Upper lobe of left lung (tissue), 6 donors: ENCODE results near the gene FMNL2. TPM values are rescaled to one million over a fixed set of nuclear protein-coding genes. Genes with fewer than 3 reads are reported as not detected.

ENCODE experiments used
- ATAC-seq, 2 donors: fragments of 200-7000 bp; cut with Tn5 transposase; one replicate each; pipeline ENCODE4 v1.9.1; 2022; ENCODE audit warnings: mild to moderate bottlenecking in 2 of 2, moderate library complexity in 2 of 2; ENCODE audit not compliant: low FRiP score in 2 of 2
- DNase-seq, 2 donors: peaks; one replicate each; pipeline ENCODE4 v3.0.0-alpha.2; 2019 to 2020
- H3K27ac ChIP-seq, 4 donors: fragments of 200-600 bp; sonication (generic); one replicate each; pipeline ENCODE4 v1.5.1; 2016 to 2019
- H3K27me3 ChIP-seq, 4 donors: fragments of 200-600 bp; sonication (generic); one replicate each; pipeline ENCODE4 v1.5.1; 2017 to 2019
- H3K36me3 ChIP-seq, 4 donors: fragments of 200-600 bp; sonication (generic); one replicate each; pipeline ENCODE4 v1.5.1; 2016 to 2019
- H3K4me1 ChIP-seq, 4 donors: fragments of 200-600 bp; sonication (generic); one replicate each; pipeline ENCODE4 v1.5.1; 2018 to 2019
- H3K4me3 ChIP-seq, 4 donors: fragments of 200-600 bp; sonication (generic); one replicate each; pipeline ENCODE4 v1.5.1; 2017 to 2019; ENCODE audit warnings: mild to moderate bottlenecking in 2 of 4, moderate library complexity in 1 of 4
- H3K9me3 ChIP-seq, 4 donors: fragments of 200-600 bp; sonication (generic); one replicate each; pipeline ENCODE4 v1.5.1; 2018 to 2019
- CTCF ChIP-seq, 6 experiments: fragments of 450-650 bp in 4 of 6; fragments of 200-600 bp in 2 of 6; sonication (generic) in 2 of 6; IDR thresholded peaks; one replicate each; pipeline ENCODE4 v1.5.1; 2016 to 2019; ENCODE audit warnings: antibody characterized with exemption in 6 of 6
- EP300 ChIP-seq, 4 donors: sonication (generic); formaldehyde crosslinking; IDR thresholded peaks; one replicate each; pipeline ENCODE4 v1.5.1; 2017; ENCODE audit warnings: antibody characterized with exemption in 4 of 4, control low read depth in 2 of 4
- POLR2A ChIP-seq, 4 donors: fragments of 450-650 bp; IDR thresholded peaks; one replicate each; pipeline ENCODE4 v1.5.1; 2016 to 2017; ENCODE audit warnings: antibody characterized with exemption in 4 of 4, mild to moderate bottlenecking in 2 of 4
- POLR2AphosphoS5 ChIP-seq, 2 donors: sonication (generic); formaldehyde crosslinking; IDR thresholded peaks; one replicate each; pipeline ENCODE4 v1.5.1; 2017; ENCODE audit warnings: antibody characterized with exemption in 2 of 2
- whole genome bisulfite sequencing, 2 donors: methylation state at CpG; one replicate each; pipeline ENCODE4 v1.1.5; 2017 to 2018; 5-methylcytosine and 5-hydroxymethylcytosine counted together
- total RNA-seq, 6 donors: library from RNA; depleted of rRNA in 4 of 6; stranded (reverse); fragments of >200 nt in 4 of 6; gene quantifications; one replicate each; pipeline versions ENCODE4 v1.1.0 to v1.2.1, GENCODE V29; 2016 to 2021
- donor health status: DM: no; HTN: no; CAD: no; lungs with moderate emphysema.
- donor health status: DM: no; HTN: yes; CAD: no; lungs with severe emphysema.

FMNL2 gene
- total RNA-seq, 6 donors from 2014 or later = 49.9 to 160 (median 66.9) TPM

DNA sequence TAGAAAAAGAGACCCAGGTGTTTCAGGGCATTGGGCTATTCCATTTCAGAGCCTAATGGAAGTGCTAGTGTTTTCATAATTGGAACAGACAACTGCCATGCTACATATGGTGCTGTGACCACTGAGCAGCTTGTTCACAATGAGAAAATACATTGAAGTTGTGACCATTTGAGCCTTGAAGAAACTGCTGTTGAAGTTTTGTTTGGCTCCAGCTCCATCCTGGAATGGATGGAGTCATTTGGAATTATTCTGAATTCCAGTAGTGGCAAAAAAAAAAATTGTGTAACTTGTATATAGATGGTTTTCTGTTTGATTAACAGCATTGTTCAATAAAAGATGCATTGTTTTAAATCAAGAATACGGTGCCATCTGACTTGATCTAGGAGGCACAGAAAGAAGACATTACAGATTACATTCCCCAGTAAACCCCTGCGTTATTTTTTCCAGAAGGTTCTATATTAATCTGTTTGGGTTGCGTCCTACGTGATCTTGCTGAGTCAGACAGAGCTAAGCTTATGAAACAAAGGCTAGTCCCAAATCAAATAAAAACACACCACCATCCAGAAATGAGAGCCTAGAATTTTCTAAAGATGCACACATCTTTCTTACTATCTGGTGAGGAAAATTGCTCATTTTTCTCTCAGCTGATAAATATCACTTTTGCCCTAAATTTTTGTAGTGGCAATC, 19.2 kb downstream of the FMNL2 start:
- WGBS, 2 donors = 82 to 83% methylated on average over 4 of the region's 4 CpGs
- H3K9me3 ChIP-seq = no peaks in the 10 kb centered on the region
- TF ChIP-seq POLR2AphosphoS5 (IDR thresholded peaks at IDR 0.05) (no peak), CTCF (IDR thresholded peaks at IDR 0.05) (no peak), EP300 (IDR thresholded peaks at IDR 0.05) (no peak), POLR2A (IDR thresholded peaks at IDR 0.05) (no peak)
- ATAC-seq (no peak), DNase-seq (no peak)
- peaks cover 0 to 4% (median 0%) of the 10 kb centered on the region in 4 donors for H3K36me3 ChIP-seq
- H3K27me3 ChIP-seq = no peaks in the 10 kb centered on the region
- H3K4me3 ChIP-seq = no peak overlapping the region
- no peak overlapping the region for H3K27ac ChIP-seq
- peaks cover 0 to 5% (median 0%) of the 10 kb centered on the region in 4 donors for H3K4me1 ChIP-seq

DNA sequence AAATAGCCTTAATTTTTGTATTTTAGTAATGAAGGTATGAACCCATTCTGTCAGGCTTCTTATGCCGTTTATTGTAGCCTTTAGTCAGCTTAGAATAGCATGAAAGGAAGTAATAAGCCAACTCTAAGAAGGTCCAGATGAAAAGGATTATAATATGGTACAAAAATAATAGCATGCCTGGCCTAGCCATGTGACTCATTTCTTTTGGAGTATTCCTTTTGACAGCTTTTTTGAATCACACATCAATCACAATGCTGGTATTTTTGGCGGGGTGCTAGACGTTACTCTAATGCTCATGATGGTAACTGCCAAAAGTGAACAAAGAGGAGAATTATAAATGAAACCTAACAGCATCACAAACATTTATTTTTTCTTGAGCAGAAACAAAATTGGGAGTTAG, 19.9 kb downstream of the FMNL2 start:
- H3K36me3 ChIP-seq = peaks cover 0 to 4% (median 0%) of the 10 kb centered on the region in 4 donors
- H3K27me3 ChIP-seq = no peaks in the 10 kb centered on the region
- H3K4me1 ChIP-seq = peaks cover 0 to 5% (median 0%) of the 10 kb centered on the region in 4 donors
- DNase-seq = no peak
- no peak for TF ChIP-seq POLR2AphosphoS5 (IDR thresholded peaks at IDR 0.05)
- TF ChIP-seq POLR2A (IDR thresholded peaks at IDR 0.05) = no peak
- TF ChIP-seq EP300 (IDR thresholded peaks at IDR 0.05) = no peak
- TF ChIP-seq CTCF (IDR thresholded peaks at IDR 0.05) = no peak
- no peaks in the 10 kb centered on the region for H3K9me3 ChIP-seq
- H3K4me3 ChIP-seq = no peak overlapping the region
- H3K27ac ChIP-seq = no peak overlapping the region
- 54 to 68% methylated on average over 3 of the region's 3 CpGs for whole genome bisulfite sequencing, 2 donors
- ATAC-seq = peak in 1 of 2 donors; percentile 36

DNA sequence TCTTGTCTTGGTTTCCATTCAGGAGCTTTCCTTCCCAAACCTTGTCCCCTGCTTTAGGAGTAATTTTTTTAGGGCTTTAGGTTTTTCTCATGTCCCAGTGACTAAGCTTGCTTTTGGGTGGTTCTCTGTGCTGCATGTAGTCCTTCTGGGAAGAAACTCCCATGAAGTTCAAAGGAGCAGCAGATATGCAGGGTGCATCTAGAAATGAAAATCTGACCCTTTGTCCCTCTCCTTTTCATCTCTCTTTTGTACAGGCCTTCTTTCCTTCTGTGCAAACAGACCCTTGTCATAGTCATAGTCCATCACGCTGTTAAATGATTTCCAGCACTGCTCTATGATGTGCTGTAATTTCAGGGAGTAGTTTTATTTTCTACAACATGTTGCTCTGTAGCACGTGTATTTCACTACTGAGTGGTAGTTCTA, 20.4 kb downstream of the FMNL2 start:
- H3K27me3 ChIP-seq = no peaks in the 10 kb centered on the region
- peak in 1 of 2 donors; percentile 26 for ATAC-seq
- TF ChIP-seq CTCF (IDR thresholded peaks at IDR 0.05) (no peak), EP300 (IDR thresholded peaks at IDR 0.05) (no peak), POLR2A (IDR thresholded peaks at IDR 0.05) (no peak), POLR2AphosphoS5 (IDR thresholded peaks at IDR 0.05) (no peak)
- peaks cover 0 to 4% (median 0%) of the 10 kb centered on the region in 4 donors for H3K36me3 ChIP-seq
- H3K4me1 ChIP-seq = peaks cover 0 to 5% (median 0%) of the 10 kb centered on the region in 4 donors
- 71 to 92% methylated on average over 2 of the region's 2 CpGs for WGBS, 2 donors
- no peak for DNase-seq
- H3K4me3 ChIP-seq = no peak overlapping the region
- no peak overlapping the region for H3K27ac ChIP-seq
- H3K9me3 ChIP-seq = no peaks in the 10 kb centered on the region

DNA sequence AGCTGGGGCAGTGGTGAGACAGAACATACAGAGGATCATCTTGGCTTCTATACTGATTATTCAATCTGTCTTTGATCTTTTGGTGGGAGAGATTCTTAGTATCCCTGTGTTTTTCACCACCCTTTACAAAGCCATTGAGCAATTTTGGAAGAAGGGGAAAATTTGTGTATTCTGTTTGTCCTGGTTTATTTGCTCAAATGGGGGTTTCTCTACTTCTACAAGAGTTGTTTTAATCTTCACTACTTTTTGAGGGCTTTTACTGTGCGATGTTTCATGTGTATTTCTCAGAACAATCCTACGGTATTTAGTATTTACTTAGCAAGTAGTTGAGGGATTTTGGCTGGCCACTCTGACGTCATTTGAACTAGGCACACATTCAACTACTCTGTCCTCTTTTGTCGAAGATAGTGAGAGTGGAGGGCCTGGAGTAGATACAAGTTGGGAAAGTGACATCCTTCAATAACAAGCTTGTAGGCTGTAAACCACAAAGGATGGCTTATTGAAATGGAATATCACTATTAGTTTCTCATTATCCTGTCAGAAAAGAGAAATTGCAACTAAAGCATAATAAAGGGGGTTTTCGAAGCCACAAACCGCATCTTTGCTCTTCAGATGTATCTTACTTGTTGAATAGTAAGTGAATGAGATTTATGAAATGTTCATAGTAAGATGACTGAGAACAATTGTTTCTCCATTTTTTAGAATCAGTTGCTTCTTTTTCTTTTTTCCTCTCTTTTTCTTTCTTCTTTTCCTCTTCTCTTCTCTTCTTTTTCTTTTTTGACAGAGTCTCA, 24.8 kb downstream of the FMNL2 start:
- H3K4me1 ChIP-seq = no peaks in the 10 kb centered on the region
- H3K36me3 ChIP-seq = peaks cover 0 to 4% (median 0%) of the 10 kb centered on the region in 4 donors
- no peak for DNase-seq
- TF ChIP-seq CTCF (IDR thresholded peaks at IDR 0.05) (no peak), POLR2AphosphoS5 (IDR thresholded peaks at IDR 0.05) (no peak), EP300 (IDR thresholded peaks at IDR 0.05) (no peak)
- WGBS, 2 donors = 74 to 82% methylated on average over 6 of the region's 6 CpGs
- no peak overlapping the region for H3K4me3 ChIP-seq
- H3K9me3 ChIP-seq = no peaks in the 10 kb centered on the region
- no peak overlapping the region for H3K27ac ChIP-seq
- peak in 1 of 2 donors; percentile 45 for ATAC-seq
- H3K27me3 ChIP-seq = no peaks in the 10 kb centered on the region
